CD4-positive, CD25-positive, alpha-beta regulatory T cell (primary cell): ENCODE results near the gene RPL39L. TPM values are rescaled to one million over a fixed set of nuclear protein-coding genes. Genes with fewer than 3 reads are reported as not detected.

Experiments used
- ATAC-seq, 2 donors: fragments of 150-1000 bp; cut with Tn5 transposase; one replicate each; pipeline ENCODE4 v1.10.0; 2021; ENCODE audit warnings: low read depth in 2 of 2, moderate number of reproducible peaks in 2 of 2, moderate library complexity in 1 of 2
- DNase-seq, 3 donors: peaks; one replicate each; pipeline versions ENCODE4 v3.0.0 to v3.0.0-alpha.2; 2012 to 2022; ENCODE audit warnings: mixed read lengths in 1 of 3
- H3K27ac ChIP-seq: one replicate; pipeline ENCODE4 v1.7.0; 2013; ENCODE audit warnings: mild to moderate bottlenecking, low read length; ENCODE audit not compliant: insufficient read depth, poor library complexity, severe bottlenecking
- H3K27me3 ChIP-seq: one replicate; pipeline ENCODE4 v1.7.0; 2013; ENCODE audit warnings: low read length; ENCODE audit not compliant: control insufficient read depth, insufficient read depth
- H3K36me3 ChIP-seq: one replicate; pipeline ENCODE4 v1.7.0; 2013; ENCODE audit warnings: mild to moderate bottlenecking, low read length, moderate library complexity; ENCODE audit not compliant: control insufficient read depth, insufficient read depth
- H3K4me1 ChIP-seq: 2 replicates; pipeline ENCODE4 v1.7.0; 2013; ENCODE audit warnings: mild to moderate bottlenecking, low read length; ENCODE audit not compliant: insufficient read depth, control insufficient read depth, poor library complexity, severe bottlenecking
- H3K4me3 ChIP-seq: one replicate; pipeline ENCODE4 v1.7.0; 2013; ENCODE audit warnings: low read depth, mild to moderate bottlenecking, low read length, moderate library complexity
- H3K9me3 ChIP-seq, 2 experiments: 1 replicate in 1 of 2; 2 replicates in 1 of 2; pipeline ENCODE4 v1.7.0; 2013; ENCODE audit warnings: low read length in 2 of 2, mild to moderate bottlenecking in 1 of 2, moderate library complexity in 1 of 2; ENCODE audit not compliant: control insufficient read depth in 2 of 2
- H3K27ac Mint-ChIP-seq, 3 donors: one replicate each; pipeline ENCODE4 v1.8.0; 2020 to 2022; ENCODE audit warnings: mild to moderate bottlenecking in 3 of 3, mixed read lengths in 3 of 3, moderate library complexity in 2 of 3
- H3K27me3 Mint-ChIP-seq: one replicate; pipeline ENCODE4 v1.8.0; 2022; ENCODE audit warnings: mild to moderate bottlenecking, mixed read lengths
- H3K36me3 Mint-ChIP-seq: one replicate; pipeline ENCODE4 v1.8.0; 2020; ENCODE audit warnings: mixed read lengths
- H3K4me1 Mint-ChIP-seq, 4 donors: one replicate each; pipeline ENCODE4 v1.8.0; 2020 to 2022; ENCODE audit warnings: mixed read lengths in 4 of 4, mild to moderate bottlenecking in 1 of 4
- H3K4me3 Mint-ChIP-seq, 4 donors: one replicate each; pipeline ENCODE4 v1.8.0; 2020 to 2022; ENCODE audit warnings: mild to moderate bottlenecking in 4 of 4, mixed read lengths in 4 of 4, moderate library complexity in 3 of 4
- H3K9me3 Mint-ChIP-seq, 7 donors: one replicate each; pipeline ENCODE4 v1.8.0; 2020 to 2022; ENCODE audit warnings: mixed read lengths in 7 of 7, mild to moderate bottlenecking in 3 of 7, moderate library complexity in 2 of 7
- polyA plus RNA-seq, 4 donors: library from polyadenylated mRNA; unstranded; fragments of 300-500 nt; fragmentation: Illumina TruSeq; gene quantifications; one replicate each; pipeline ENCODE4 v1.2.3, GENCODE V29; 2021
- total RNA-seq: library from RNA; stranded (reverse); gene quantifications from one replicate; pipeline ENCODE4 v1.2.3, GENCODE V29; 2022

RPL39L gene
- total and polyA plus RNA-seq, 5 donors from 2014 or later = 4.2 to 43.7 (median 27.7) TPM

- H3K27me3 Mint-ChIP-seq = no peaks in the 10 kb centered on the region
- H3K36me3 Mint-ChIP-seq = peaks cover 3% of the 10 kb centered on the region
- H3K4me1 Mint-ChIP-seq = peaks cover 2 to 22% (median 16%) of the 10 kb centered on the region in 4 donors
- Histone ChIP-seq H3K4me1 (peaks cover 13% of the 10 kb centered on the region), H3K4me3 (no peak overlapping the region), H3K9me3 (no peaks in the 10 kb centered on the region), H3K27ac (no peak overlapping the region), H3K36me3 (no peaks in the 10 kb centered on the region), H3K27me3 (no peaks in the 10 kb centered on the region)
- no peak overlapping the region for H3K27ac Mint-ChIP-seq
- ATAC-seq = no peak
- peaks cover 0 to under 1% (median 0%) of the 10 kb centered on the region in 7 donors for H3K9me3 Mint-ChIP-seq
- DNase-seq = no peak
- no peak overlapping the region for H3K4me3 Mint-ChIP-seq
These were observed 13.8 kb downstream of the RPL39L start for GRCh38 chr3:187125319-187126031.

DNA sequence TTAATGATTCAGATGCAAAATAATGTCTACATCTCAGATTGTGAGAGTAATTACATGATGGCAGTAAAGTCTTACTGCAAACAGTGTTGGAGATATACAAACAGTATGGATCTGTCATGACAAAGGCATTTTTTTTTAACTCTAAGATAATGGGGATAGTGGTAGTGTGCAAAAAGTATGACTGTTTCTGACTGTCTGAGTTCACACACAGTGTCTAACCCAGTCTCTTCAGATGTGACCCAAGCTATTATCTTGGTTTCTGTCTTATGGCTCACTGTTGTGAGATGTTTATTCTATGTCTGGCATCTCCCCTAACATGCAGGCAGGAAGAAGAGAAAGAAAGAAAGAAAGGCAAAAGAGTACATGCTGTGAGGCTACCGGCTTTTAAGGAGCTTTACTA lies 17.0 kb downstream of the RPL39L start:
- ATAC-seq = no peak
- Mint-ChIP-seq H3K27ac (no peak overlapping the region), H3K36me3 (peaks cover 7% of the 10 kb centered on the region), H3K27me3 (no peaks in the 10 kb centered on the region), H3K4me3 (no peak overlapping the region), H3K4me1 (peaks cover 0 to 7% (median 2%) of the 10 kb centered on the region in 4 donors), H3K9me3 (no peaks in the 10 kb centered on the region)
- no peak overlapping the region for H3K4me3 ChIP-seq
- no peaks in the 10 kb centered on the region for H3K36me3 ChIP-seq
- no peaks in the 10 kb centered on the region for H3K9me3 ChIP-seq
- no peaks in the 10 kb centered on the region for H3K27me3 ChIP-seq
- DNase-seq = no peak
- H3K27ac ChIP-seq = no peak overlapping the region
- no peaks in the 10 kb centered on the region for H3K4me1 ChIP-seq

DNA sequence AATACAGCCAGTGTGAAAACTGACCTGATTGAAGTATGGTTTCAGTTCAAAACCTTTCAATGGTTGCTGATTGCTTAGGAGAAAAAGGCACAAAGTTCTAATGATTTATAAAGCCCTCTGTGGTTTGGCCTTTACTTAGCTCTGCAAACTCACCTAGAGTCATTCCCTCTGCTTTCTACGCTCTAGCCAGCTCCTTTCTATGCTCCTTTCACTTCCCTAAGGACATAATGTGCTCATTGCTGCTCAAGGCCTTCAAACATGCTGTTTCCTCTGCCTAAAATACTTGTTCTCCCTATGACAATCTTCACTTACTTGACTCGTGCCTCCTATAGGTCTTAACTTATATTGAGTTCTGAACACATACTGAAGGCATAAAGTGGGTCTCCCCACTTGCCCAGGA lies 19.0 kb downstream of the RPL39L start:
- Histone ChIP-seq H3K9me3 (no peaks in the 10 kb centered on the region), H3K4me3 (no peak overlapping the region), H3K27me3 (no peaks in the 10 kb centered on the region), H3K4me1 (no peaks in the 10 kb centered on the region), H3K36me3 (no peaks in the 10 kb centered on the region), H3K27ac (no peak overlapping the region)
- DNase-seq = no peak
- Mint-ChIP-seq H3K27ac (no peak overlapping the region), H3K4me1 (peaks cover 0 to 3% (median 0%) of the 10 kb centered on the region in 4 donors), H3K36me3 (peaks cover 7% of the 10 kb centered on the region), H3K27me3 (no peaks in the 10 kb centered on the region), H3K4me3 (no peak overlapping the region), H3K9me3 (no peaks in the 10 kb centered on the region)
- no peak for ATAC-seq

DNA sequence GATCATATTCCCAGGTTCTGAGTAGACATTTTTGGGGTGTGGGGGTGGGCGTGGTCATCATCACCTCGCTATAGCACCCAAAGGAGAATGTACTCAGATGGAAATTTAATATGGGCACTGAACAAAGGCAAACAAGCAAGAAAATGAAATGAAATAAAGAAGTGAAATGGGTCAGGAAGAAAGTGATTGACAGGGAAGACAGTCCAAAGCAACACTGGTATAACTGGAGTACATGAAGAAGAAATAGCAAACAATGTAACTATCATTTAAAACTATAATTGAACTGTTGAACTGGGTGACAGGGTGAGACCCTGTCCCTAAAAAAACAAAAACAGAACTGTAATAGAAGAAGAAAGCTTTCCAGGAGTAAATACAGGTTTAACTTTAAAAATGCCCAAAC lies 24.8 kb downstream of the RPL39L start:
- Histone ChIP-seq H3K27me3 (no peaks in the 10 kb centered on the region), H3K9me3 (no peaks in the 10 kb centered on the region), H3K4me1 (no peaks in the 10 kb centered on the region), H3K27ac (no peak overlapping the region), H3K4me3 (no peak overlapping the region), H3K36me3 (no peaks in the 10 kb centered on the region)
- H3K4me1 Mint-ChIP-seq = peaks cover 3 to 11% (median 6%) of the 10 kb centered on the region in 4 donors
- no peak overlapping the region for H3K27ac Mint-ChIP-seq
- ATAC-seq = no peak
- H3K36me3 Mint-ChIP-seq = peaks cover 3% of the 10 kb centered on the region
- no peak for DNase-seq
- no peak overlapping the region for H3K4me3 Mint-ChIP-seq
- no peaks in the 10 kb centered on the region for H3K27me3 Mint-ChIP-seq
- H3K9me3 Mint-ChIP-seq = no peaks in the 10 kb centered on the region

- Mint-ChIP-seq H3K27me3 (no peaks in the 10 kb centered on the region), H3K4me1 (peaks cover 3 to 11% (median 6%) of the 10 kb centered on the region in 4 donors), H3K4me3 (no peak overlapping the region), H3K27ac (peak overlapping the region in 1 of 3 donors; percentile 47), H3K36me3 (no peaks in the 10 kb centered on the region), H3K9me3 (no peaks in the 10 kb centered on the region)
- no peaks in the 10 kb centered on the region for H3K9me3 ChIP-seq
- H3K27me3 ChIP-seq = no peaks in the 10 kb centered on the region
- H3K4me3 ChIP-seq = peak overlapping the region; percentile 15
- ATAC-seq (peak in 1 of 2 donors; percentile 45), DNase-seq (peak in 2 of 3 donors; percentile 52 to 66)
- no peaks in the 10 kb centered on the region for H3K4me1 ChIP-seq
- H3K27ac ChIP-seq = no peak overlapping the region
- H3K36me3 ChIP-seq = no peaks in the 10 kb centered on the region
These were observed 26.1 kb downstream of the RPL39L start for GRCh38 chr3:187112934-187113793.

GRCh38 chr3:187110156-187110555 lies 29.1 kb downstream of the RPL39L start:
- Histone ChIP-seq H3K4me1 (no peaks in the 10 kb centered on the region), H3K27ac (no peak overlapping the region), H3K27me3 (no peaks in the 10 kb centered on the region), H3K36me3 (no peaks in the 10 kb centered on the region), H3K9me3 (no peaks in the 10 kb centered on the region), H3K4me3 (no peak overlapping the region)
- no peak for DNase-seq
- Mint-ChIP-seq H3K27me3 (no peaks in the 10 kb centered on the region), H3K4me3 (no peak overlapping the region), H3K27ac (no peak overlapping the region), H3K9me3 (no peaks in the 10 kb centered on the region), H3K4me1 (peaks cover 6 to 11% (median 6%) of the 10 kb centered on the region in 4 donors), H3K36me3 (no peaks in the 10 kb centered on the region)
- no peak for ATAC-seq

DNA sequence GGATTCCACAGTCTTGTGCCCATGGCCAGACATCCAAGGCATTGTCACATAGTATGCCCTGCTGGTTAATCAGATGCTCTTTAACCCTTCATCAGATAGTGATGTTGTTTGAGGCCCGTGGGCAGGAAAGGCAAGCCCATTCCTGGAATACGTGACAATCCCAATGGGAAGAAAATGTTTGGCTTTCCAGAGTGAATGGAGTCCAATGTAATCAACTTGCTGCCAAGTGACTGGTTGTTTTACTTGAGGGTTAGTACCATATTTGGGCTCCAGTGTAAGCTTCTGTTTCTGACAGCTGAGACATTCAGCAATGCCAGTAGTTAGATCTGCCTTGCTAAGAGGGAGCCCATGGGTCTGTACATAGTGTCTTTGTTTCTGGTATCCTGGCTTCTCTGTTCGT lies 31.3 kb downstream of the RPL39L start:
- no peak overlapping the region for H3K4me3 ChIP-seq
- Mint-ChIP-seq H3K36me3 (no peaks in the 10 kb centered on the region), H3K27me3 (no peaks in the 10 kb centered on the region), H3K4me1 (peaks cover under 1 to 3% (median 2%) of the 10 kb centered on the region in 4 donors), H3K27ac (no peak overlapping the region), H3K9me3 (no peaks in the 10 kb centered on the region), H3K4me3 (no peak overlapping the region)
- DNase-seq (no peak), ATAC-seq (no peak)
- H3K27ac ChIP-seq = no peak overlapping the region
- no peaks in the 10 kb centered on the region for H3K27me3 ChIP-seq
- no peaks in the 10 kb centered on the region for H3K4me1 ChIP-seq
- H3K36me3 ChIP-seq = no peaks in the 10 kb centered on the region
- H3K9me3 ChIP-seq = no peaks in the 10 kb centered on the region
